Peyer's patch (tissue), 4 donors: ENCODE measurements around the gene KDM6B.
A peak's percentile ranks its signal among the peaks of the same experiment; 100 is the strongest.

Experiments used
- CTCF ChIP-seq, 6 experiments: fragments of 450-650 bp in 4 of 6; fragments of 200-600 bp in 2 of 6; sonication (generic) in 1 of 6; IDR thresholded peaks; one replicate each; pipeline ENCODE4 v1.5.1; 2017 to 2019; ENCODE audit warnings: antibody characterized with exemption in 6 of 6, mild to moderate bottlenecking in 3 of 6, moderate library complexity in 1 of 6
- POLR2A ChIP-seq, 2 donors: fragments of 450-650 bp; IDR thresholded peaks; one replicate each; pipeline ENCODE4 v1.5.1; 2017; ENCODE audit warnings: antibody characterized with exemption in 2 of 2, mild to moderate bottlenecking in 2 of 2, moderate library complexity in 2 of 2

- TF ChIP-seq POLR2A (IDR thresholded peaks at IDR 0.05) (no peak), CTCF (IDR thresholded peaks at IDR 0.05) (peak; percentile 71 to 87 (median 82))
Observed at GRCh38 chr17:7862692-7863437, 28.8 kb downstream of the KDM6B start.
